GM18909 (cell line): Measurements from ENCODE around the gene PCDHA2.
"Not testable (repeated sequence)": the region's sequence is repeated elsewhere in the genome, so short reads cannot be mapped to it uniquely, and the experiment has no call there.

Experiments
- ATAC-seq: cut with Tn5 transposase; IDR thresholded peaks from one replicate; pipeline ENCODE4 v1.9.1; 2021; ENCODE audit warnings: mild to moderate bottlenecking; ENCODE audit not compliant: unreplicated experiment, poor library complexity

The PCDHA2 gene

GRCh38 chr5:140794595-140795258, at the start of gene PCDHA2:
Gene PCDHA2, plus strand, starts transcription at chr5:140794852.
- no peak for ATAC-seq

DNA sequence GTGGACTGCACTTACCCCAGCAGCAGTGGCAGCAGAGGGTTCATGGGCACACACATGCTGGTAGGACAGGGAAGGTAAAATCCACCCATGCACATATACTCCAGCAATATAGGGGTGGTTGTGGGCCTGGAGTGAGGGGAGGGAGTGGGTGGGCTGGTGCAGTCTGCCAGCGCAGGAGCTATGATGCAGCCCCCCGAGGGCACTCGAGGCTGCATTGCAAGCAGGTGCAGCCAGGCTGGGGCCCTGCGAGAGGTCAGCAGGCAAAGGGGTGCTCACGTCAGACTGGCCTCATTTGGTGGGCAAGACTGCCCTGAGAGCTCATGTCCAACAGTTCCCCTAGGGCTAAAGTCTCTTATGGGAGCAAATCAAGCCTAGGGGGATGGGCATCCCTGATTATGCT, 41.1 kb upstream of the PCDHA2 start:
- no peak for ATAC-seq

- no peak for ATAC-seq
Measured at GRCh38 chr5:140764177-140764973, 30.3 kb upstream of the PCDHA2 start.

- no peak for ATAC-seq
Measured at GRCh38 chr5:140767444-140767843, 27.2 kb upstream of the PCDHA2 start.

GRCh38 chr5:140780512-140780911, 14.1 kb upstream of the PCDHA2 start:
- ATAC-seq = no peak

DNA sequence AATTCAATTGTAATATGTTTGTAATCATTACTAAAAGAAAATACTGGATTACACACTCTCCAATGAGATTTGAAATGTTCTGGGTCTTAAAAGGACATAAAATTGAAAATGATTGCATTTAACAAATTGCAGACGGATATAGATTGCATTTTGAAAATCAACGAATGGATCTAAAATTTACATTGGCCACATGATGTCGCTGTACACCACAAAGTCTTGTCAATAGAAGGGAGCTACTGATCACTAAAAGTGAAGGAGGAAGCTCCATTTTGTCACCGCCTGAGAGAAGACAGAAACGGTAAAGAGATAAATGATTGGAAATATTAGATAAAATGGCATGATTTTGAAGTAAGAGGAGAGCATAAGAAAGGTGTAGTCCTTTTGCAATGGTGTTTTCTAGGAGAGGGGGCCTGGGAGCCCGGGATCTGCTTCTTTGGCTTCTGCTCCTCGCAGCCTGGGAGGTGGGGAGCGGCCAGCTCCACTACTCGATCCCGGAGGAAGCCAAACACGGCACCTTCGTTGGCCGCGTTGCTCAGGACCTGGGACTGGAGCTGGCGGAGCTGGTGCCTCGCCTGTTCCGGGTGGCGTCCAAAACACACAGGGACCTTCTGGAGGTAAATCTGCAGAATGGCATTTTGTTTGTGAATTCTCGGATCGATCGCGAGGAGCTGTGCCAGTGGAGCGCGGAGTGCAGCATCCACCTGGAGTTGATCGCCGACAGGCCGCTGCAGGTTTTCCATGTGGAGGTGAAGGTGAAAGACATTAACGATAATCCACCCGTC, 8.6 kb upstream of the PCDHA2 start, which contains the start of gene PCDHA1:
PCDHA1 (plus strand) TSS at position 236 of the 782 bp plus-strand sequence.
- ATAC-seq = no peak

- ATAC-seq = not testable (repeated sequence)
Measured at GRCh38 chr5:140787422-140787821, 7.2 kb upstream of the PCDHA2 start.

GRCh38 chr5:140787849-140788504, 6.7 kb upstream of the PCDHA2 start:
- ATAC-seq = not testable (repeated sequence)

DNA sequence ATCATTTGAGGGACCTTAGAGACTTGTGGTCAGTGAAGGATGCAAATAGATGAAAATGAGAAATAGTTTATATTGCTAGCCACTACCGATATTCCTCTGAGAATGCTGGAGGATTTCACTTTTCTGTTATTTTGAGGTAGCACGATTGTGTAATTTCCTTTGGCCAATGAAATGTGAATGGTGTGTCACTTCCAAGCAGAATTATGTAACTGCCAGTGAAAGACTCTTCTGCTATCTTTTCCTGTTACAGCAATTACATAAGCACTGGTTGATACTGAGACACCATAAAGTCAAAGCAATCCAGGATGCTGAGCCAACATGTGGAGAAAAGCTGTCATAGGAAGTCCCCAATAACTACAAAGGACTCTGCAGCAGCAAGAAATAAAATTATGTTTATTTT, 3.6 kb upstream of the PCDHA2 start:
- ATAC-seq = no peak

DNA sequence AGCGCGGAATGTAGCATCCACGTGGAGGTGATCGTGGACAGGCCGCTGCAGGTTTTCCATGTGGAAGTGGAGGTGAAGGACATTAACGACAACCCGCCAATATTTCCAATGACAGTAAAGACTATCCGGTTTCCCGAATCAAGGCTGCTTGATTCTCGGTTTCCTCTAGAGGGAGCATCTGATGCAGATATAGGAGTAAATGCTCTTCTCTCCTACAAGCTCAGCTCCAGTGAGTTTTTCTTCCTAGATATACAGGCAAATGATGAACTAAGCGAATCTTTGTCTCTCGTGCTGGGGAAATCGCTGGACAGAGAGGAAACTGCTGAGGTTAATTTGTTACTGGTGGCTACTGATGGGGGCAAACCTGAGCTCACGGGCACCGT, 598 bp downstream of the PCDHA2 start:
- ATAC-seq = no peak

DNA sequence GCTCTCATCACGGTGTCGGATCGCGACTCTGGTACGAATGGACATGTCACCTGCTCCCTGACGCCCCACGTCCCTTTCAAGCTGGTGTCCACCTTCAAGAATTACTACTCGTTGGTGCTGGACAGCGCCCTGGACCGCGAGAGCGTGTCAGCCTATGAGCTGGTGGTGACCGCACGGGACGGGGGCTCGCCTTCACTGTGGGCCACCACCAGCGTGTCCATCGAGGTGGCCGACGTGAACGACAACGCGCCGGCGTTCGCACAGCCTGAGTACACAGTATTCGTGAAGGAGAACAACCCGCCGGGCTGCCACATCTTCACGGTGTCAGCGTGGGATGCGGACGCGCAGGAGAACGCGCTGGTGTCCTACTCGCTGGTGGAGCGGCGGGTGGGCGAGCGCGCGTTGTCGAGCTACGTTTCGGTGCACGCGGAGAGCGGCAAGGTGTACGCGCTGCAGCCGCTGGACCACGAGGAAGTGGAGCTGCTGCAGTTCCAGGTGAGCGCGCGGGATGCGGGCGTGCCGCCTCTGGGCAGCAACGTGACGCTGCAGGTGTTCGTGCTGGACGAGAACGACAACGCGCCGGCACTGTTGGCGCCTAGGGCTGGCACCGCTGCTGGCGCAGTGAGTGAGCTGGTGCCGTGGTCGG, 1.5 kb downstream of the PCDHA2 start:
- ATAC-seq = not testable (repeated sequence)

DNA sequence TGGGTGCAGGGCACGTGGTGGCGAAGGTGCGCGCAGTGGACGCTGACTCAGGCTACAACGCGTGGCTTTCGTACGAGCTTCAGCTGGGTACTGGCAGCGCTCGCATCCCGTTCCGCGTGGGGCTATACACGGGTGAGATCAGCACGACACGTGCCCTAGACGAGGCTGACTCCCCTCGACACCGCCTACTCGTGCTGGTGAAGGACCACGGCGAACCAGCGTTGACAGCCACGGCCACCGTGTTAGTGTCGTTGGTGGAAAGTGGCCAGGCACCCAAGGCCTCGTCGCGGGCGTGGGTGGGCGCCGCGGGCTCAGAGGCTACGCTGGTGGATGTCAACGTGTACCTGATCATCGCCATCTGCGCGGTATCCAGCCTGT, 2.1 kb downstream of the PCDHA2 start:
- no peak for ATAC-seq

GRCh38 chr5:140800816-140801493, 6.3 kb downstream of the PCDHA2 start, which contains the start of gene PCDHA3:
Gene PCDHA3, plus strand, starts transcription at chr5:140801057.
- ATAC-seq = no peak

GRCh38 chr5:140801494-140801841, 6.8 kb downstream of the PCDHA2 start:
- ATAC-seq = no peak

- ATAC-seq = not testable (repeated sequence)
Measured at GRCh38 chr5:140802381-140802780, 7.7 kb downstream of the PCDHA2 start.

- ATAC-seq = no peak
Measured at GRCh38 chr5:140802781-140803271, 8.2 kb downstream of the PCDHA2 start.

- no peak for ATAC-seq
Measured at GRCh38 chr5:140806834-140807775, 12.5 kb downstream of the PCDHA2 start, which contains the start of gene PCDHA4. Gene PCDHA4, plus strand, starts transcription at chr5:140807068.

DNA sequence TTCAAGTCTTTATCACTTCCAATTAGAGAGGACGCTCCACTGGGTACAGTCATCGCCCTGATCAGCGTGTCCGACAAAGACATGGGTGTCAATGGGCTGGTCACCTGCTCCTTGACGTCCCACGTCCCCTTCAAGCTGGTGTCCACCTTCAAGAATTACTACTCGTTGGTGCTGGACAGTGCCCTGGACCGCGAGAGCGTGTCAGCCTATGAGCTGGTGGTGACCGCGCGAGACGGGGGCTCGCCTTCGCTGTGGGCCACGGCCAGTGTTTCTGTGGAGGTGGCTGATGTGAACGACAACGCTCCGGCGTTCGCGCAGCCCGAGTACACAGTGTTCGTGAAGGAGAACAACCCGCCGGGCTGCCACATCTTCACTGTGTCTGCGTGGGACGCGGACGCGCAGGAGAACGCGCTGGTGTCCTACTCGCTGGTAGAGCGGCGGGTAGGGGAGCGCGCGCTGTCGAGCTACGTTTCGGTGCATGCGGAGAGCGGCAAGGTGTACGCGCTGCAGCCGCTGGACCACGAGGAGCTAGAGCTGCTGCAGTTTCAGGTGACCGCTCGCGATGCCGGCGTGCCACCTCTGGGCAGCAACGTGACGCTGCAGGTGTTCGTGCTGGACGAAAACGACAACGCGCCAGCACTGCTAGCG, 13.7 kb downstream of the PCDHA2 start:
- ATAC-seq = not testable (repeated sequence)
